ENCODE measurements around the gene THSD7B.
"Not testable (repeated sequence)": the region's sequence is repeated elsewhere in the genome, so short reads cannot be mapped to it uniquely, and the experiment has no call there.

Gene THSD7B

GRCh38 chr2:136956050-136956449 is 190.7 kb downstream of the THSD7B start:
- no peak for DNase-seq

- DNase-seq, result no peak
These were observed 191.7 kb downstream of the THSD7B start for GRCh38 chr2:136957044-136957443.

- DNase-seq, result no peak
These were observed 196.9 kb downstream of the THSD7B start for GRCh38 chr2:136962105-136962725.

DNA sequence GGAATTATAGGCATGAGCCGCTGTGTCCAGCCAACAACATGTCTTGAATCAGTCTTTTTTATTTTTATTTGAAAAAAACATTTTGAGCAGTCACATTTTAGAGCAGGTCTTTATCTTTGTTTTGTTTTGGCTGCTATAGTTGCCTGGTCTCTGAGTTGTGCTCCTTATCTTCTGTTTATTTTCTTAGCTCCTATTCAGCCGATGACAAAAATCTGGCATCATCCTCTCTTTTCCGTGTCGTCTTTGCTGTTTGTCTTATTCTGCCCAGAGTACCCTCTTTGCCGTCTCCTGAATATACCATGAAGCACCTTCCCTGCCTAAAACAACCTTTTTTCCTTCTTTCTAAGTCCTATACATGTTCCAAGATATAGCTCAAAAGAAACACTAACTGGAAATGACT is 201.1 kb downstream of the THSD7B start:
- DNase-seq, result no peak

- no peak for DNase-seq
These were observed 215.0 kb downstream of the THSD7B start for GRCh38 chr2:136980303-136980702.

DNA sequence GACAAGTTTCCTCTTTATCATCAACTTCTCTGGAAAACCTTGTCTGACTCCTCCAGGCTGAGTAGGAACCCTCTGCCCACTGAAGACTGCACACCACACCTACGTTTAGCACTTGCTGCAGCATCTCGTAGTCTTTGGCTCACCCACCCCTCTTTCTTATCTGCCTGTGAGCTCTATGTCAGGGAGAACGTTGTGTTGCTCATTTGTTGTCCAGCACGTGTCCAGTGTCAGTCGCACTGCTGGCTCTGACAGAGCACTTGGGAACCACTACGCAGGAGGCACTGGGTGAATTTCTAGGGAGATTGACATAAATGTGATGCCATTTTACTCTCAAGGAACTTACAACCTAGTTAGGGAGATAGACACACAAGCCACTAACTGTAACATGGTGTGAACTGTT is 216.3 kb downstream of the THSD7B start:
- not testable (repeated sequence) for DNase-seq

- no peak for DNase-seq
These were observed 219.7 kb downstream of the THSD7B start for GRCh38 chr2:136985044-136985443.

- no peak for DNase-seq
These were observed 221.4 kb downstream of the THSD7B start for GRCh38 chr2:136986605-136987221.

DNA sequence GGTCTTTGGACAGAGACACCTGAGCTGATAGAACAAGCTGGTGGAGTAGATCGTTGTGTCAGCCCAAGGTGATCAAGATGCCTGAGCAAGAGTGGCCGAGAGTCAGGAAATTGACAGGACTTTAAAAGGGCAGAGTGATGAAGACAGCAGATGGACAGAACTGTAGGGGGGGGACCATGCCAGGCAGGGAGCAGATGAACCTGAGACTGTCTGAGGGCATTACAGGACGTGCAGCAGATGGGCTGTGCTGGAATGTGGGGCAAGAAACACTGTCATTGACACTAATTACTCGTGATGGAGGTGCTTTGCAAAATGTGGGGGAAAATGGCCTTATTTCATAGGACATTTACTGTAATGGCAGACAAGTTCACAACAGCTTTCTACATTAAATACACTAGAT is 225.0 kb downstream of the THSD7B start:
- no peak for DNase-seq

DNA sequence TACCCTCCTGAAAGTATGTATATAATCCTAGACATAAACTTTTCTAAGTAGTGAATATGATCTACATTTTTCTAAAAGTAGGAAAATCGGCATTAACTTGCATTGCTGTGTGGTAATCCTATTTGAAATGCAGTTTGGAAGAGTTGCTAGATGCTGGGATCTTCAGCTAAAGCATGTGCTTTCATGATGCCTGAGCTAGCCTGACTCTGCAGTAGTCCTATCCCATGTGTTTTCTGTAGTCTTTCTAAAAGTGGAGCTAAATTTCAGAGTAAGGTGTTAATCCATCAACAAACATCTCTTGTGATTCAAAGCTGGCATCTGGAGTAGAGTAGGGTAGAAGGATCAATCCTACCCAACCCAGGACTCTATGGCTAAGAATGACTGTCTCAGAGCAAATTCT is 229.4 kb downstream of the THSD7B start:
- no peak for DNase-seq

DNA sequence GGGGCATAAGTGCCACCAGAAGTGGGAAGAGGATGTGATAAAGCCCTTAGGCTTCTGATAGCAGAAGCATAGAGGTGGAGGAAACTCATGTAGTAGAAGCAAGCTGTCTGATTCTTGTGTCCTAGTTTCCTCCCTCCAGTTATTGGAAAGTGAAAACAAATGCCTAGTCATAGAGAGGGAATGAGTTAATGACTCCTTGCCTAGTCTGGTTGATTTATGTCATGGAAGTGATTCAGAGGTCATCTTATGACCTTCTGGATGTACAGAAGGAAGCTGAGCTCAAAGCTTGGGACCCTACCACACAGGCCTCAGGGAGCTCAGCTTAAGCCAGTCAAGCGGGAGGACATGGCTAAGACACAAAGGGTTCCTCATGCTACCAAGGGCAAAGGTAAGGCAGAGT is 232.2 kb downstream of the THSD7B start:
- DNase-seq, result no peak

- no peak for DNase-seq
These were observed 235.5 kb downstream of the THSD7B start for GRCh38 chr2:137000811-137001210.

GRCh38 chr2:137002896-137003295 is 237.6 kb downstream of the THSD7B start:
- DNase-seq, result no peak

GRCh38 chr2:137005210-137005609 is 239.9 kb downstream of the THSD7B start:
- no peak for DNase-seq

DNA sequence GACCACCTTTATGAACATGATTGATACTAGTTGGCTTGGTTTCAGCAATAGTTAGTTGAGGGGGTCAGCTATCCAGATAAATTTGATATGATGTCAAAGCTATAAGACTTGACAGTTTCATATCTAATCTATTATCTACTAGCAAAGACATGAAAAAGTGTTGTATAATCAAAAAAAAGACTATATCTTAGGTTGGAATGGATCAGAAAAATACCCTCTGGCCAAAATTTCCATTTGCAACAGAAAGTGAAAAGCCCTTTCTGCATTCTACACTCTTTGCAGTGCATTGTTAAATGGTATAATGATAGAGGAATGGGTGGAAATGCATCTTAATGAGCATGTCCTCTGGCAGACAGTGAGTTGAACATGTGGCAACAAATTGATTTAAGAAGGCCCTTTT is 242.6 kb downstream of the THSD7B start:
- DNase-seq, result no peak

GRCh38 chr2:137009953-137010352 is 244.6 kb downstream of the THSD7B start:
- no peak for DNase-seq

DNA sequence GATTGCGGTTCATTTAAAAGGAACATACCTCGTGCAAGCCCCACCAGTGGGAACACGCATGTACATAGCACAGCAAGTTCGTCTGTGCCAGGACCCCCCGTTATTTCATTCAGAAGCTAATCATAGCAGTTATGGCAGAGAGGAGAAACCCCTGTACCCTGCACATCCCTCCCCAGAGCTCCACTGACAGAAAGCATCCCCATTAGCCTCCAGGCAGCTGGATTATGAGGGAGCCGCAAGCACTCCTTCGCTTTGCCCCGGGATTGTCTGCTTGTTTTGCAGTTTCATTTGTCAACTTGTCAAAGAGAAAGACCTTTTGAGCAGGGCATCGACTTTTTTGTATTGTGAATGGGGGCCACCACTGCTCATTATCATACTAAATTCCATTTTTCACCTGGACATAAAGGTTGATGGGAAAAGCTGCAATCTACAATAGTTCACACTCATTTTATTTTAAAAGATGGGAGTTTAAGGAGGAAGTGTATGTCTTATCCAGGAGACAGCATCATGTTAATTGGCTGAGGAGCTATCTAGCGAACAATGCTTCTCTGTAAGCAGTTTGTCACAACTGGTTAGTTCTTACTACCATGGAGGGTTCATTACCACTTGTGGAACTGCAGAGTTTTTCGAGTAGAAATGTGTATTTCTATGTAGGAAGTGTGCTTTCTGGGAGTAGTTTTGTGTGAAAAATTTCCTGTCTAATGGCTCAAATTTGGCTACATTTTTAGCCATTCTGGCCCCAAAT is 255.3 kb downstream of the THSD7B start:
- no peak for DNase-seq

DNA sequence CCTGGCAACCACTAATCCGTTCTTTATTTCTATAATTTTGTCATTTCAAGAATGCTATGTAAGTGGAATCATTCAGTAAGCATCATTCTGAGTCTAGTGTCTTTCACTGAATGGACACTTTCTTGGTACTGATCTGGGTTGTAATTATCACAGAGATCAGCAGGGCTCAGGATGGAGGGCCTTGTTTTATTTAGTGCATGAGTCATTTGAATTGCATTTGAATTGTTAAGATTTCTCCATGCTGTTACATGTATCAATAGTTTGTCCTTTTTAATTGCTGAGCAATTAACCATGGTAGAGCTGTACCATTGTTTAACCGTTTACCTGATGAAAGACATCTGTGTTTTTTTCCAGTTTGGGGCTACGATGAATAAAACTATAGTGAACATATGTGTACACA is 256.4 kb downstream of the THSD7B start:
- DNase-seq, result no peak

DNA sequence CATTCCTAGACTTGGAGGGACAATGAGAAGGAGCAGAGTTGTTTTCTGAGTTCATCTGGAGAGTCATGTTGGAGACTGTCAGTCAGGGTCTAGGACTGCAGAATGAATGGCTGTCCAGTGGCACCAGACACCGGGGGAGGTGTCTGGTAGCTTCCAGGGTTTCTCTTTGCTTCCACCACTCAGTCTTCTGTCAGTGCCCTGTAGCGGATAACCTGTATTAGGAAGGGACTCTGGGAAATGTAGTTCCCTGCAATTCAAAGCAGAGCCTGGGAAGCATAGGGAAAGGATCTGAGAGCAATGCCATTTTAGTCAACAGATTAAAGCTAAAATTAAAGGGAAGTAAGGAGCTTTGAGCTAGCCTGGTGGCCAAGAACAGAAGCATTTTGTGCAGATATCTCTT is 257.9 kb downstream of the THSD7B start:
- no peak for DNase-seq

DNA sequence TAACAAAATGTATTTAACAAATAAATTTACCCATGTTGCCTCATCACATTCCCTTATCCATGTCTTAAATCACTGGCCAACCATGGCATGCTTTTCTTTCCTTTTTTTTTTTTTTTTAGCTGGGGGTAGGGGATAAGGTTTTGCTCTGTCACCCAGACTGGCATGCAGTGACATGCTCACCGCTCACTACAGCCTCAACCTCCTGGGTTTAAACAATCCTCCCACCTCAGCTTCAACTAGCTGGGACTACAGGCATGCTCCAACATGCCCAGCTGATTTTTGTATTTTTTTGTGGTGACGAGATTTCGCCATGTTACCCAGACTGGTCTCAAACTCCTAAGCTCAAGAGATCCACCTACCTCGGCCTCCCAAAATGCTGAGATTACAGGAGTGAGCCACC is 266.4 kb downstream of the THSD7B start:
- DNase-seq, result no peak

GRCh38 chr2:137036619-137037018 is 271.3 kb downstream of the THSD7B start:
- DNase-seq, result no peak

GRCh38 chr2:137039482-137040152 is 274.3 kb downstream of the THSD7B start:
- DNase-seq, result no peak

GRCh38 chr2:137047369-137047768 is 282.0 kb downstream of the THSD7B start:
- no peak for DNase-seq

DNA sequence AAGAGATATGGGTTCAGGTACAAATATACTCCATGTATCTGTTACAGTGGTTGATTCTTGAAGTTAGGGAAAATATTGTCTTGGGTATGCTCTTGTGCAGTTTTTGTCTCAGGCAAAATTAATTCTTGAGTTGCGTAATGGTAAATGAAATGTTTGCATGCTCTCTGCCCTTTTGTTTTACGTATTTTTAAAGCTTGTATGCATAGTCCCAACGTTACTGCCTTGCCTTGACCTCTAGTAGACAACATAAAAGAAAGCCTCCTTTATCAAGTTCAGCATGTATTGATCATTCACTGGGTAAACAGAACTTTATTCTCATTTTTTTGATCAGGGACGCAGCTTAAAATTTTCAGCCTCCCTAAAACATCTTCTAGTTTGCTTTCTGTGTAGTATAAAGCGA is 283.1 kb downstream of the THSD7B start:
- no peak for DNase-seq
